GM12865 (cell line): ENCODE measurements around the gene KIF17.

Experiments
- DNase-seq: peaks from one replicate; pipeline ENCODE4 v3.0.0; 2010; ENCODE audit warnings: low read depth
- H3K4me3 ChIP-seq: 2 replicates; pipeline ENCODE4 v1.5.1; 2011; ENCODE audit warnings: mild to moderate bottlenecking, low read depth, low read length, control low read depth
- TF ChIP-seq, protein P1 (sequence below): IDR thresholded peaks from 2 replicates; pipeline ENCODE4 v1.5.1; 2011; ENCODE audit warnings: low read length, control low read depth, low read depth, inconsistent platforms; ENCODE audit not compliant: insufficient read depth; ENCODE audit errors: missing control alignments

Gene KIF17

GRCh38 chr1:20616847-20617487 is 100.8 kb downstream of the KIF17 start:
- TF ChIP-seq, protein P1, sequence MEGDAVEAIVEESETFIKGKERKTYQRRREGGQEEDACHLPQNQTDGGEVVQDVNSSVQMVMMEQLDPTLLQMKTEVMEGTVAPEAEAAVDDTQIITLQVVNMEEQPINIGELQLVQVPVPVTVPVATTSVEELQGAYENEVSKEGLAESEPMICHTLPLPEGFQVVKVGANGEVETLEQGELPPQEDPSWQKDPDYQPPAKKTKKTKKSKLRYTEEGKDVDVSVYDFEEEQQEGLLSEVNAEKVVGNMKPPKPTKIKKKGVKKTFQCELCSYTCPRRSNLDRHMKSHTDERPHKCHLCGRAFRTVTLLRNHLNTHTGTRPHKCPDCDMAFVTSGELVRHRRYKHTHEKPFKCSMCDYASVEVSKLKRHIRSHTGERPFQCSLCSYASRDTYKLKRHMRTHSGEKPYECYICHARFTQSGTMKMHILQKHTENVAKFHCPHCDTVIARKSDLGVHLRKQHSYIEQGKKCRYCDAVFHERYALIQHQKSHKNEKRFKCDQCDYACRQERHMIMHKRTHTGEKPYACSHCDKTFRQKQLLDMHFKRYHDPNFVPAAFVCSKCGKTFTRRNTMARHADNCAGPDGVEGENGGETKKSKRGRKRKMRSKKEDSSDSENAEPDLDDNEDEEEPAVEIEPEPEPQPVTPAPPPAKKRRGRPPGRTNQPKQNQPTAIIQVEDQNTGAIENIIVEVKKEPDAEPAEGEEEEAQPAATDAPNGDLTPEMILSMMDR, result no peak
- H3K4me3 ChIP-seq, result no peak overlapping the region
- DNase-seq, result no peak

- no peak overlapping the region for H3K4me3 ChIP-seq
- DNase-seq, result peak; percentile 78
- TF ChIP-seq, protein P1, result no peak
Measured at GRCh38 chr1:20615946-20616846, 101.6 kb downstream of the KIF17 start.

GRCh38 chr1:20614131-20614579 is 103.7 kb downstream of the KIF17 start:
- TF ChIP-seq, protein P1, result no peak
- H3K4me3 ChIP-seq, result no peak overlapping the region

More at GRCh38 chr1:20614131-20614579, 103.7 kb downstream of the KIF17 start:
- DNase-seq, result no peak
